K562 (cell line): ENCODE measurements around the gene TERC. TPM values are rescaled to one million over a fixed set of nuclear protein-coding genes. Genes with fewer than 3 reads are reported as not detected.
A peak's percentile ranks its signal among the peaks of the same experiment; 100 is the strongest.

Source experiments
- ARID3B ChIP-seq: fragments of 250-450 bp; sonication (Bioruptor Pico); IDR thresholded peaks from 2 replicates; pipeline ENCODE4 v1.4.0; 2020; ENCODE audit warnings: borderline replicate concordance
- CREB3 ChIP-seq: fragments of 450-650 bp; conservative IDR thresholded peaks from 2 replicates; pipeline ENCODE4 v1.6.1; 2016; ENCODE audit warnings: missing genetic modification characterization, low read depth, mild to moderate bottlenecking, missing compliant biosample characterization, moderate library complexity
- E2F5 ChIP-seq: sonication (generic); formaldehyde crosslinking; IDR thresholded peaks from 2 replicates; pipeline ENCODE4 v1.8.0; 2022; ENCODE audit warnings: mild to moderate bottlenecking, missing genetic modification reagents
- FOSL1 ChIP-seq: fragments of 200-800 bp; sonication (Bioruptor generic); conservative IDR thresholded peaks from 2 replicates; pipeline ENCODE4 v1.6.1; 2016; ENCODE audit warnings: missing genetic modification characterization, missing compliant biosample characterization
- GABPA ChIP-seq: fragments of 200-800 bp; sonication (Bioruptor generic); conservative IDR thresholded peaks from 2 replicates; pipeline ENCODE4 v1.6.1; 2016; ENCODE audit warnings: low read depth, missing genetic modification characterization, missing compliant biosample characterization
- MYC ChIP-seq, 2 experiments: fragments of 250-450 bp in 1 of 2; sonication (Bioruptor Pico) in 1 of 2; IDR thresholded peaks; 2 replicates each; pipeline versions ENCODE4 v1.5.1 to v1.6.1; 2012 to 2021; ENCODE audit warnings: low read depth in 2 of 2, borderline replicate concordance in 1 of 2, improper control_type of control experiment in 1 of 2, low read length in 1 of 2, mild to moderate bottlenecking in 1 of 2, moderate library complexity in 1 of 2
- PHF20 ChIP-seq: fragments of 450-650 bp; IDR thresholded peaks from 2 replicates; pipeline ENCODE4 v1.6.1; 2018; ENCODE audit not compliant: partially characterized antibody
- POLR2G ChIP-seq: fragments of 200-400 bp; formaldehyde crosslinking; IDR thresholded peaks from 2 replicates; pipeline ENCODE4 v1.6.1; 2017; ENCODE audit warnings: low read depth, mild to moderate bottlenecking, antibody characterized with exemption, low read length, moderate library complexity
- PRPF4 ChIP-seq: fragments of 200-400 bp; formaldehyde crosslinking; IDR thresholded peaks from one replicate; pipeline ENCODE4 v1.6.1; 2017; ENCODE audit warnings: low read length, low read depth, mild to moderate bottlenecking; ENCODE audit not compliant: insufficient read depth, poor library complexity, severe bottlenecking
- WHSC1 ChIP-seq: IDR thresholded peaks from one replicate; pipeline ENCODE4 v1.6.1; 2012; ENCODE audit warnings: low read length, control low read depth, inconsistent platforms
- ZBTB1 ChIP-seq: sonication (generic); formaldehyde crosslinking; IDR thresholded peaks from 2 replicates; pipeline ENCODE4 v1.8.1; 2023; ENCODE audit warnings: missing genetic modification reagents, low read depth, mild to moderate bottlenecking, borderline replicate concordance
- ZBTB26 ChIP-seq: fragments of 450-650 bp; formaldehyde crosslinking; IDR thresholded peaks from 2 replicates; pipeline ENCODE4 v1.4.0; 2022; ENCODE audit warnings: missing genetic modification characterization
- ZNF324 ChIP-seq: fragments of 250-450 bp; sonication (Bioruptor Pico); IDR thresholded peaks from 2 replicates; pipeline ENCODE4 v1.4.0; 2020; ENCODE audit warnings: mild to moderate bottlenecking
- ZNF347 ChIP-seq: fragments of 450-650 bp; formaldehyde crosslinking; IDR thresholded peaks from 2 replicates; pipeline ENCODE4 v1.4.0; 2020; ENCODE audit warnings: low read depth, mild to moderate bottlenecking, moderate library complexity
- ZNF449 ChIP-seq: fragments of 250-450 bp; sonication (Bioruptor Pico); IDR thresholded peaks from 2 replicates; pipeline ENCODE4 v1.8.0; 2022; ENCODE audit warnings: moderate library complexity, mild to moderate bottlenecking, inconsistent platforms
- ZNF586 ChIP-seq: fragments of 450-650 bp; formaldehyde crosslinking; conservative IDR thresholded peaks from 2 replicates; pipeline ENCODE4 v1.4.0; 2020; ENCODE audit warnings: mild to moderate bottlenecking, moderate library complexity
- ZNF655 ChIP-seq: fragments of 250-450 bp; sonication (Bioruptor Pico); IDR thresholded peaks from 2 replicates; pipeline ENCODE4 v1.5.0; 2021
- ZSCAN32 ChIP-seq: fragments of 450-650 bp; formaldehyde crosslinking; IDR thresholded peaks from 2 replicates; pipeline ENCODE4 v1.4.0; 2020; ENCODE audit warnings: mild to moderate bottlenecking, moderate library complexity
- polyA plus RNA-seq, 8 experiments: library from polyadenylated mRNA; depleted of rRNA in 4 of 8; stranded (reverse) in 5 of 8; unstranded in 3 of 8; fragments of >200 nt; fragmentation: Nextera tagmentation in 2 of 8; fragmentation: Illumina TruSeq in 1 of 8; extraction: Ambion mirVana in 2 of 8; extraction: Trizol in 1 of 8; gene quantifications; 2 replicates each; pipeline versions ENCODE4 v1.2.1 to v1.2.3, GENCODE V29; 2011 to 2014; ENCODE audit warnings: inconsistent platforms in 1 of 8, missing spikeins in 1 of 8
- total RNA-seq, 7 experiments: library from RNA; depleted of rRNA in 6 of 7; stranded (reverse); fragments of >200 nt in 6 of 7; fragmentation: Illumina TruSeq in 2 of 7; extraction: Trizol in 2 of 7; gene quantifications; 2 replicates each; pipeline versions ENCODE4 v1.2.1 to v1.2.3, GENCODE V29; 2011 to 2021; ENCODE audit warnings: low replicate concordance in 1 of 7

TERC gene
- total and polyA plus RNA-seq, 9 of the 15 experiments (the other 6 are each of a cell fraction or from before 2014, with no cell fraction given), result 0.77 to 234 (median 27.9) TPM; not detected in 3

- no peak for TF ChIP-seq ZNF655 (CRISPR knock-in tag)
- TF ChIP-seq MYC (IDR thresholded peaks at IDR 0.05; ENCODE audit: low read depth, low read length), result no peak
- TF ChIP-seq MYC (CRISPR knock-in tag; IDR thresholded peaks at IDR 0.05; ENCODE audit: borderline replicate concordance, low read depth), result no peak; the same call in 1 of the 2 replicates
- TF ChIP-seq ZBTB1 (CRISPR knock-in tag), result no peak; the same call in none of the 2 replicates
- TF ChIP-seq ZNF586 (CRISPR knock-in tag), result no peak
- TF ChIP-seq ZBTB26 (CRISPR knock-in tag), result no peak
- no peak for TF ChIP-seq ARID3B (CRISPR knock-in tag)
- TF ChIP-seq ZNF449, result no peak
- TF ChIP-seq WHSC1, result no peak
- peak; percentile 31; the same call in 1 of the 2 replicates for TF ChIP-seq CREB3 (tag)
- peak; percentile 93 for TF ChIP-seq GABPA (tag)
- TF ChIP-seq FOSL1 (tag), result peak; percentile 50; the same call in 1 of the 2 replicates
- TF ChIP-seq PHF20, result peak; percentile 82
- peak; percentile 61; the same call in 1 of the 2 replicates for TF ChIP-seq E2F5
- TF ChIP-seq PRPF4, result no peak
- TF ChIP-seq POLR2G, result peak; percentile 98
- no peak for TF ChIP-seq ZNF324 (CRISPR knock-in tag)
- no peak for TF ChIP-seq ZSCAN32
- TF ChIP-seq ZNF347 (CRISPR knock-in tag), result no peak
Measured at GRCh38 chr3:169772897-169773816, 8.3 kb upstream of the TERC start, which contains the start of gene MYNN (continued).
